Left hindlimb (tissue), 1 donor: ENCODE data around the gene ADK.

Experiments
- DNase-seq: peaks from one replicate; pipeline ENCODE4 v3.0.0-alpha.2; 2018

Gene ADK

DNA sequence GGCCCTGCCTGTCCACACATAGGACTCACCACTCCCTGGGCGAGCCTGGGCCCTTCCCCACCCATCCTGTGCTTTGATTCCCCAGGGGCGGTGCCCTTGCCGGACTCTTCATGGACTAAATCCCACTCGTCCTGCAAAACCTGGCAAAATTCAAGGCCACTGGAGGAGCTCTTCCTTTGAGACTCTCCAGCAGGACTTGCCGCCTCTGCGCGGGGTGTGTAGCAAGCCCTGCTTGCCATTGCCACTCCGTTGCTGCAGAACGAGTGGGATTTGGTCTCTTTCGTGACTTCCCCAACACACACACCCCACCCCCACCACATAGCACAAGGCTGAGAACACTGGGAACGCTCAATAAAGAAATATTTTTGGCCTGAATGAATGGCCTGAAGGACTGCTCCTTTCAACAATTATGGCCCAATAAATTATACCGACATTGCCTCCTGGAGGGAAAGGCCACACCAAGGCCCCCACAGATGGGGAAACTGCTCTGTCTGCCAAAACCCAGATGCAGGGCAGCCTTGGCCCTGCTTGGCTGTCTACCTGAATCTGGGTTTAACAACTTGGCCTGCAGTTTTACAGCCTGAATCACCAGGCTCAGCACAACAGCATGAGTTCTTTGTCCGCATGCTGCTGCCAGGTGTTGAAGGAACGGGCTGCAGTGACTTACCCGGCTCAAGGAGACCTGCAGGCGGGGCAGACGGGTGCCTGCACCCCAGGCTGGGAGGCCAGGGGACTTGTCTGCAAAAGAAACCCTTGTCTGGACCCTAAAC lies 602.6 kb downstream of the ADK start:
- peak; percentile 47 for DNase-seq

DNA sequence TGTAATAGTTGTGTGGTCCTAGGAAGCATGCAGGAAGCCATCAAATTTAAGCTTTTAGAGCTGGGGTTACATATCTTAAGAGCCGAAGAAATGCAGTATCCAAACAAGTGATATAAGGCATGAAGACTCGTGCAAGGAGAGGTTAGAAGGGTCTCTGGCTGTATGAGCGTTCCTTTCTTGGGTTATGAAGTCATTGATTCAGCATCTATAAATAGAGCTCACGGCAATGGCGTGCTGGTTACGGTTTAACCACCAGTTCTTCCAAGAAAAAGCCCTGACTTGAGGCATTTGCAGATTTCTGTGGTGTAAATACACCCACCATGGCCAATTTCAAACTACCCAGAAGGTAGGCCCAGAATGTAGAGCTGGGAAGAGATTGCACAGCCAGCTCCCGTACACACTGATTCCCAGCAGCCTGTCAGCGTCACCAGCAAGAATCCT lies 603.4 kb downstream of the ADK start:
- no peak for DNase-seq

DNA sequence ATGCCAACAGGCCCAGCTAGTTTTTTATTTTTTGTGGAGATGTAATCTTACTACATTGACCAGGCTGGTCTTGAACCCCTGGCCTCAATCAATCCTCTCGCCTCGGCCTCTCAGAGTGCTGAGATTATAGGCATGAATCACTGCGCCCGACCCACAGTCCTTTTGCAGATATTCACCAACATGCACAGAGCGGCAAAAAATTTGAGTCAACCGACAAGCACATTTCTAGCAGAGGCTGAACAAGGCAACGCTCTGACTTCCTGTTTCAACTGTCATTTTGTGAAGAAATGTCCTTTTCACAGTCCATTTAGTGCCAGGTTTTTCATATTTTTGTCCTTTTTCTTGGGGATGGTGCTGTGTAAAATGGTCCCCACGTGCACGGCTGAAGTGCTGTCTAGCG lies 604.3 kb downstream of the ADK start:
- no peak for DNase-seq
